Heart left ventricle (tissue), 13 donors: ENCODE results near the gene MXD1.

ENCODE experiments used
- POLR2A ChIP-seq, 2 donors: fragments of 450-650 bp; IDR thresholded peaks; one replicate each; pipeline ENCODE4 v1.6.1; 2017; ENCODE audit warnings: antibody characterized with exemption in 2 of 2, mild to moderate bottlenecking in 2 of 2, moderate library complexity in 2 of 2
- TF ChIP-seq, protein P1 (sequence below), 12 donors: fragments of 200-600 bp; sonication (generic) in 4 of 12; IDR thresholded peaks; one replicate each; pipeline versions ENCODE4 v1.5.0 to v1.8.0; 2018 to 2022; ENCODE audit warnings: antibody characterized with exemption in 12 of 12, mild to moderate bottlenecking in 5 of 12
- donor health status: ischemic (EF 13 %, LVEDD 7.1; RV severe dilation, severe dysfunction).
- donor health status: DM: no; HTN: yes; CAD: no.
- donor health status: DM: no; HTN: no; CAD: no.
- donor health status: ischemic (EF 25% LVEDD 6.9; RV normal size, moderate dysfunction).
- donor health status: ischemic (EF 25% LVEDD 5.7; RV mildly dilated, moderate dysfunction).
- donor health status: ischemic (EF 35%, LVEDD 5.7; RV mildly dilated, moderate dysfunction).
- donor health status: nonischemic (EF 11% LVEDD 7.7; RV severe dilation, severe dysfunction).
- donor health status: DM: yes; HTN: yes; CAD: no.
- donor health status: PGD.
- donor health status: ischemic (EF 29% LVEDD 5.4; RV normal size, mild dysfunction).
- donor health status: nonischemic (EF 23%, LVEDD 6.1; RV moderate dilation, normal function).

- TF ChIP-seq, protein P1, sequence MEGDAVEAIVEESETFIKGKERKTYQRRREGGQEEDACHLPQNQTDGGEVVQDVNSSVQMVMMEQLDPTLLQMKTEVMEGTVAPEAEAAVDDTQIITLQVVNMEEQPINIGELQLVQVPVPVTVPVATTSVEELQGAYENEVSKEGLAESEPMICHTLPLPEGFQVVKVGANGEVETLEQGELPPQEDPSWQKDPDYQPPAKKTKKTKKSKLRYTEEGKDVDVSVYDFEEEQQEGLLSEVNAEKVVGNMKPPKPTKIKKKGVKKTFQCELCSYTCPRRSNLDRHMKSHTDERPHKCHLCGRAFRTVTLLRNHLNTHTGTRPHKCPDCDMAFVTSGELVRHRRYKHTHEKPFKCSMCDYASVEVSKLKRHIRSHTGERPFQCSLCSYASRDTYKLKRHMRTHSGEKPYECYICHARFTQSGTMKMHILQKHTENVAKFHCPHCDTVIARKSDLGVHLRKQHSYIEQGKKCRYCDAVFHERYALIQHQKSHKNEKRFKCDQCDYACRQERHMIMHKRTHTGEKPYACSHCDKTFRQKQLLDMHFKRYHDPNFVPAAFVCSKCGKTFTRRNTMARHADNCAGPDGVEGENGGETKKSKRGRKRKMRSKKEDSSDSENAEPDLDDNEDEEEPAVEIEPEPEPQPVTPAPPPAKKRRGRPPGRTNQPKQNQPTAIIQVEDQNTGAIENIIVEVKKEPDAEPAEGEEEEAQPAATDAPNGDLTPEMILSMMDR (IDR thresholded peaks at IDR 0.05): no peak
- no peak for TF ChIP-seq POLR2A (IDR thresholded peaks at IDR 0.05)
Measured at GRCh38 chr2:69969126-69969983, 54.4 kb downstream of the MXD1 start.
